Gastrocnemius medialis (tissue), 4 donors: ENCODE results near the gene MTMR12.

Experiments
- POLR2A ChIP-seq, 2 donors: fragments of 450-650 bp; IDR thresholded peaks; one replicate each; pipeline ENCODE4 v1.6.1; 2017; ENCODE audit warnings: antibody characterized with exemption in 2 of 2, mild to moderate bottlenecking in 2 of 2, moderate library complexity in 2 of 2
- TF ChIP-seq, protein P1 (sequence below), 5 experiments: fragments of 450-650 bp in 3 of 5; fragments of 200-600 bp in 2 of 5; sonication (generic) in 2 of 5; IDR thresholded peaks in 4 of 5; conservative IDR thresholded peaks in 1 of 5; 1 replicate in 4 of 5; 2 replicates in 1 of 5; pipeline ENCODE4 v1.5.1; 2016 to 2019; ENCODE audit warnings: antibody characterized with exemption in 5 of 5, mild to moderate bottlenecking in 3 of 5, moderate library complexity in 3 of 5

GRCh38 chr5:32322882-32323281, 10.1 kb upstream of the MTMR12 start:
- TF ChIP-seq, protein P1, sequence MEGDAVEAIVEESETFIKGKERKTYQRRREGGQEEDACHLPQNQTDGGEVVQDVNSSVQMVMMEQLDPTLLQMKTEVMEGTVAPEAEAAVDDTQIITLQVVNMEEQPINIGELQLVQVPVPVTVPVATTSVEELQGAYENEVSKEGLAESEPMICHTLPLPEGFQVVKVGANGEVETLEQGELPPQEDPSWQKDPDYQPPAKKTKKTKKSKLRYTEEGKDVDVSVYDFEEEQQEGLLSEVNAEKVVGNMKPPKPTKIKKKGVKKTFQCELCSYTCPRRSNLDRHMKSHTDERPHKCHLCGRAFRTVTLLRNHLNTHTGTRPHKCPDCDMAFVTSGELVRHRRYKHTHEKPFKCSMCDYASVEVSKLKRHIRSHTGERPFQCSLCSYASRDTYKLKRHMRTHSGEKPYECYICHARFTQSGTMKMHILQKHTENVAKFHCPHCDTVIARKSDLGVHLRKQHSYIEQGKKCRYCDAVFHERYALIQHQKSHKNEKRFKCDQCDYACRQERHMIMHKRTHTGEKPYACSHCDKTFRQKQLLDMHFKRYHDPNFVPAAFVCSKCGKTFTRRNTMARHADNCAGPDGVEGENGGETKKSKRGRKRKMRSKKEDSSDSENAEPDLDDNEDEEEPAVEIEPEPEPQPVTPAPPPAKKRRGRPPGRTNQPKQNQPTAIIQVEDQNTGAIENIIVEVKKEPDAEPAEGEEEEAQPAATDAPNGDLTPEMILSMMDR (IDR thresholded peaks at IDR 0.05 in 4 of 5, conservative IDR thresholded peaks at IDR 0.05 in 1 of 5) = no peak
- TF ChIP-seq POLR2A (IDR thresholded peaks at IDR 0.05) = no peak
